ENCODE data around the gene AATF. TPM values are rescaled to one million over a fixed set of nuclear protein-coding genes. Genes with fewer than 3 reads are reported as not detected.
A peak's percentile ranks its signal among the peaks of the same experiment; 100 is the strongest.

Gene AATF
- total RNA-seq, 5 donors from 2014 or later (not counting 1 experiment from before 2014, with no cell fraction given), result 52.5 to 65.0 (median 59.7) TPM

DNA sequence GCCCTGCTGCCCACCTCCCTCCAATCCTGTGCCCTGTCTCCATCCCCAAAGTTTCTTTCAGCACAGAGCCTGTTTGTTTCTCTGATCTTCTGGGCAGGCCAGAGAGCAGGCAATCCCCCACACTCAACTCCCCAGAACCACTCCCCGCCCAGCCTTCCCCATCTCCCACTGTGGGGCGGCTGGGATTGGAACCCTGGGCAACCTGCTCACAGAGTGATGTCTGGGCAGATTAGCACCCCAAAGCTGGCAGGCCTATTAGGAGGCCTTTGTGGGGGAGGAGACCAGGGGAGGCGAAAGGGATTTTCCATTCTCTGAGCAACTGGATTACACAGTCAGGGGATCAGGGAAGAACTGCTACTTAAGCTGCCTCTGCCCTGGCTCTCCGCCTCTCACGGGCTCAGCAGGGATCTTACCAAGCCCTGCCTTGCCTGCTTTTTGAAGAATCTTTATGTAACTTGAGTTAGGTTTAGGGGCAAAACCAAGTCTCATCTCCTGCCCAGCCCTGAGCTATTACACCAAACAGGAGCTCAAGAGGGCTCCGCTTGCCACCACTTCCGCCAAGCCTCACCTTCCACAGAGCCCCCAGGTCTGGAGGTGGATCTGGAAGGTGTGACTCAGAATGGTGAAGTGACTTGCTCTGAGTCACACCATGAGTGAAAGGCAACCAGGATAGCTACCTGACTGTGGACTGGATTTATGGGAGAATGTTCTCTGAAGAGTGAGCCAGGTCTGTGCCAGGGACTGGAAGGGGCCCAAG, 27.5 kb upstream of the AATF start:
- Histone ChIP-seq H3K4me3 (ENCODE audit: control insufficient read depth in 1 of 2, extremely low read depth in 1 of 2, low read length in 1 of 2) (no peak overlapping the region), H3K9me3 (no peaks in the 10 kb centered on the region), H3K27me3 (replicated peaks in 1 of 2; ENCODE audit: control insufficient read depth in 2 of 2, extremely low read depth in 1 of 2, insufficient read depth in 2 of 2, low read length in 1 of 2) (peaks cover 11 to 57% of the 10 kb centered on the region in 2 experiments), H3K36me3 (ENCODE audit: control insufficient read depth in 2 of 2, extremely low read depth in 1 of 2, insufficient read depth in 1 of 2, low read length in 1 of 2) (no peaks in the 10 kb centered on the region), H3K27ac (ENCODE audit: low read length) (no peak overlapping the region), H3K4me1 (ENCODE audit: control insufficient read depth in 1 of 2, extremely low read depth in 1 of 2, insufficient read depth in 2 of 2, low read length in 2 of 2) (no peaks in the 10 kb centered on the region)
- ChIA-PET POLR2A (interaction anchor here in 1 of 2 donors (0.6 kb wide), 2 partner anchors 53 to 1912 kb away, joined by 3 read pairs; no protein-coding TSS in a partner anchor), CTCF (no interaction called here)
- ATAC-seq (replicated peaks in 1 of 4) (peak in 3 of 4 experiments; percentile 45 to 56 (median 51)), DNase-seq (no peak)
- H3K4me1 Mint-ChIP-seq, result no peaks in the 10 kb centered on the region
- peaks cover 44 to 46% of the 10 kb centered on the region in 2 donors for H3K27me3 Mint-ChIP-seq
- no peaks in the 10 kb centered on the region for H3K36me3 Mint-ChIP-seq
- no peak overlapping the region for H3K27ac Mint-ChIP-seq
- WGBS (ENCODE audit: insufficient coverage), result 58% methylated on average over 3 of the region's 7 CpGs
- no peak overlapping the region for H3K4me3 Mint-ChIP-seq
- no peaks in the 10 kb centered on the region for H3K9me3 Mint-ChIP-seq

DNA sequence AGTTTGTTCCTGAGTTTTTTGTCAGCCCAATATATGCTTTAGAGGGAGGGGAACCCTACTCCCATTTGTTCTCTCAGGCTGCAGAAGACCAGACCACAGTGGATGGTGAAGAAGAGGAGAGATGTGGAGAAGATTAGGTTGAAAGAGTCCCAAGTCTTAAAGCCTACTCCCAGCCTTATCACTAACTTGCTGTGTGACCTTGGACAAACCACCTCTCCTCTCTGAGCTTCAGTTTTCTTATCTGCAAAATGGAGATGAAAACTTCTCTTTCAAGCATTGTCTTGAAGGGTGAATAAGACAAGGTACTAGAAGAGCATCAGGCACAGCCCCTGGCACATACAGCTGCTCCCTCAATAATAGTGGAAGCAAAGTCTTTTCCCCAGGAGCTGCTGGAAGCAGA, 26.6 kb upstream of the AATF start:
- H3K4me3 ChIP-seq (ENCODE audit: control insufficient read depth in 1 of 2, extremely low read depth in 1 of 2, low read length in 1 of 2), result no peak overlapping the region
- no peak for DNase-seq
- ChIA-PET POLR2A (no interaction called here), CTCF (no interaction called here)
- no peak for ATAC-seq (replicated peaks in 1 of 4)
- no peaks in the 10 kb centered on the region for H3K36me3 Mint-ChIP-seq
- H3K9me3 Mint-ChIP-seq, result no peaks in the 10 kb centered on the region
- H3K27me3 Mint-ChIP-seq, result peaks cover 44 to 47% of the 10 kb centered on the region in 2 donors
- H3K9me3 ChIP-seq, result no peaks in the 10 kb centered on the region
- no peaks in the 10 kb centered on the region for H3K36me3 ChIP-seq (ENCODE audit: control insufficient read depth in 2 of 2, extremely low read depth in 1 of 2, insufficient read depth in 1 of 2, low read length in 1 of 2)
- H3K27me3 ChIP-seq (replicated peaks in 1 of 2; ENCODE audit: control insufficient read depth in 2 of 2, extremely low read depth in 1 of 2, insufficient read depth in 2 of 2, low read length in 1 of 2), result peaks cover 11 to 52% of the 10 kb centered on the region in 2 experiments
- H3K4me1 Mint-ChIP-seq, result no peaks in the 10 kb centered on the region
- H3K27ac ChIP-seq (ENCODE audit: low read length), result no peak overlapping the region
- H3K27ac Mint-ChIP-seq, result no peak overlapping the region
- H3K4me1 ChIP-seq (ENCODE audit: control insufficient read depth in 1 of 2, extremely low read depth in 1 of 2, insufficient read depth in 2 of 2, low read length in 2 of 2), result no peaks in the 10 kb centered on the region
- no peak overlapping the region for H3K4me3 Mint-ChIP-seq

DNA sequence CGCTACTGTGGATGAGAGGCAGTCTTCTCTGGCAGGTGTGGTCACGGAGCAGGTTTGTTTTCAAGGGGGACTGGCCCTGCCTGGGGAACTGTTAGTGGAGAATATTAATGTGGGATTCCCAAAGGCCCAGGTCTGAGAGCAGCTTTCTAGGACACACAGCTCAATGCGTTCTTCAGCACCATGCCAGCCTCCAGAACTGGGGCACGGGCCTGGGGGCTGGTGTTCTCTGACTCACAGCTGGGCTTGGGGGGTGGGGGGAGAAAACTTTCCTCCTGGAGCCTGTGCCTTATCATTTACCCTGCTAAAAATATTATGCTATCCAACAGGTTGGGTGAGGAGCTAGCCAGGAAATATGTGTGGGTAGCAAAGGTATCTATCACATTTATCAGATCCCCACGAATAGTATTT, 24.9 kb upstream of the AATF start:
- no peaks in the 10 kb centered on the region for H3K36me3 ChIP-seq (ENCODE audit: control insufficient read depth in 2 of 2, extremely low read depth in 1 of 2, insufficient read depth in 1 of 2, low read length in 1 of 2)
- ATAC-seq (replicated peaks in 1 of 4) (no peak), DNase-seq (no peak)
- no peak overlapping the region for H3K4me3 ChIP-seq (ENCODE audit: control insufficient read depth in 1 of 2, extremely low read depth in 1 of 2, low read length in 1 of 2)
- H3K4me1 ChIP-seq (ENCODE audit: control insufficient read depth in 1 of 2, extremely low read depth in 1 of 2, insufficient read depth in 2 of 2, low read length in 2 of 2), result peaks cover 4 to 9% of the 10 kb centered on the region in 2 experiments
- Mint-ChIP-seq H3K4me3 (no peak overlapping the region), H3K9me3 (no peaks in the 10 kb centered on the region), H3K36me3 (no peaks in the 10 kb centered on the region), H3K27ac (no peak overlapping the region), H3K4me1 (peaks cover 8 to 11% (median 11%) of the 10 kb centered on the region in 3 donors), H3K27me3 (peaks cover 51 to 59% of the 10 kb centered on the region in 2 donors)
- H3K9me3 ChIP-seq, result no peaks in the 10 kb centered on the region
- ChIA-PET POLR2A (no interaction called here), CTCF (no interaction called here)
- WGBS (ENCODE audit: insufficient coverage), result 75% methylated on average over 3 of the region's 5 CpGs
- H3K27ac ChIP-seq (ENCODE audit: low read length), result no peak overlapping the region
- H3K27me3 ChIP-seq (replicated peaks in 1 of 2; ENCODE audit: control insufficient read depth in 2 of 2, extremely low read depth in 1 of 2, insufficient read depth in 2 of 2, low read length in 1 of 2), result peaks cover 17 to 60% of the 10 kb centered on the region in 2 experiments

DNA sequence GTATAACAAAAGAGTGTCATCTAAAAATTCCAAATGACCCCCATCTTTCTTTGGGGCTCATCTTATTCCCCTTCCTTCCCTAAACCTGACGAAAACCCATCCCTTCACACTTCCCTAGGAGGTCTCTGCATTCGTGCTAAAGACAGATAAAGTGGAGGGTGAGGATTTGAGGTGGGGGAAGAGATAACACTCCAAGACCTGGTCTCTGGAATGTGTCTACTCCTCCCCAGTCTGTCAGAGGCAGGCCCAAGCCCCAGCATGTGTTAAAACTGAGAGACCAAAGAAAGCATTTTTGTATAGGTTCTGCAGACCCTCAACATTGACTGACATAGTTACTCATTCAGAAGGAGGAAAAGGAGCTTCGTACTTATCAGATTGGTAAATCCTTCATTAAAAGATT, 22.5 kb upstream of the AATF start:
- Histone ChIP-seq H3K36me3 (ENCODE audit: control insufficient read depth in 2 of 2, extremely low read depth in 1 of 2, insufficient read depth in 1 of 2, low read length in 1 of 2) (no peaks in the 10 kb centered on the region), H3K9me3 (no peaks in the 10 kb centered on the region), H3K27ac (ENCODE audit: low read length) (no peak overlapping the region), H3K4me3 (ENCODE audit: control insufficient read depth in 1 of 2, extremely low read depth in 1 of 2, low read length in 1 of 2) (no peak overlapping the region), H3K4me1 (ENCODE audit: control insufficient read depth in 1 of 2, extremely low read depth in 1 of 2, insufficient read depth in 2 of 2, low read length in 2 of 2) (peaks cover 4 to 9% of the 10 kb centered on the region in 2 experiments), H3K27me3 (replicated peaks in 1 of 2; ENCODE audit: control insufficient read depth in 2 of 2, extremely low read depth in 1 of 2, insufficient read depth in 2 of 2, low read length in 1 of 2) (peaks cover 23 to 62% of the 10 kb centered on the region in 2 experiments)
- no peaks in the 10 kb centered on the region for H3K36me3 Mint-ChIP-seq
- no peak for ATAC-seq (replicated peaks in 1 of 4)
- no peak overlapping the region for H3K27ac Mint-ChIP-seq
- no peak for DNase-seq
- peaks cover 56 to 66% of the 10 kb centered on the region in 2 donors for H3K27me3 Mint-ChIP-seq
- H3K9me3 Mint-ChIP-seq, result no peaks in the 10 kb centered on the region
- CTCF ChIA-PET, result no interaction called here
- WGBS (ENCODE audit: insufficient coverage), result no CpG with 5 or more reads among the region's 3 CpGs
- POLR2A ChIA-PET, result interaction anchor here in 1 of 2 donors (0.6 kb wide), 1 partner anchor 13 kb away, joined by 4 read pairs; no protein-coding TSS in a partner anchor
- H3K4me3 Mint-ChIP-seq, result no peak overlapping the region
- H3K4me1 Mint-ChIP-seq, result peaks cover 8 to 15% (median 14%) of the 10 kb centered on the region in 3 donors

DNA sequence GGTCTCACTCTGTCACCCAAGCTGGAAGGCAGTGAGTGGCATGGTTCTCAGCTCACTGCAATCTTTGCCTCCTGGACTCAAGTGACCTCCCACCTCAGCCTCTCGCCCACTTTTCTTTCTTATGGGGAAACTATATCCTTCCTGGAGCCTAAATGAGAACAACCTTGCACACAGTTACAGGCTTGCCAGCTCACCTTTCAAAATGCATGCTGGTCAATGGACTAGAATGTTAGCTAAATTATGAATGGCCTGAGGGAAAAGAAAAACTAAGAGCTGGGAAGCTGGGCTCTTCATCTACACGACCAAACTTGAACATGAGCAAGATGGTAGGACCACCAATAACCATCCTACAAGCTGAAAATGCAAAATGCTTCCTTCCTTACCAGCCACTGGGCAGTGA, 22.1 kb upstream of the AATF start:
- Histone ChIP-seq H3K27ac (ENCODE audit: low read length) (no peak overlapping the region), H3K9me3 (no peaks in the 10 kb centered on the region), H3K4me3 (ENCODE audit: control insufficient read depth in 1 of 2, extremely low read depth in 1 of 2, low read length in 1 of 2) (no peak overlapping the region), H3K4me1 (ENCODE audit: control insufficient read depth in 1 of 2, extremely low read depth in 1 of 2, insufficient read depth in 2 of 2, low read length in 2 of 2) (peaks cover 4 to 10% of the 10 kb centered on the region in 2 experiments), H3K36me3 (ENCODE audit: control insufficient read depth in 2 of 2, extremely low read depth in 1 of 2, insufficient read depth in 1 of 2, low read length in 1 of 2) (no peaks in the 10 kb centered on the region), H3K27me3 (replicated peaks in 1 of 2; ENCODE audit: control insufficient read depth in 2 of 2, extremely low read depth in 1 of 2, insufficient read depth in 2 of 2, low read length in 1 of 2) (peaks cover 23 to 62% of the 10 kb centered on the region in 2 experiments)
- WGBS (ENCODE audit: insufficient coverage), result 60% methylated on average over 1 of the region's 2 CpGs
- CTCF ChIA-PET, result no interaction called here
- no peak overlapping the region for H3K27ac Mint-ChIP-seq
- H3K36me3 Mint-ChIP-seq, result no peaks in the 10 kb centered on the region
- H3K4me3 Mint-ChIP-seq, result no peak overlapping the region
- no peaks in the 10 kb centered on the region for H3K9me3 Mint-ChIP-seq
- DNase-seq (no peak), ATAC-seq (replicated peaks in 1 of 4) (no peak)
- H3K4me1 Mint-ChIP-seq, result peaks cover 8 to 20% (median 19%) of the 10 kb centered on the region in 3 donors
- POLR2A ChIA-PET, result interaction anchor here in 1 of 2 donors (0.6 kb wide), 1 partner anchor 13 kb away, joined by 4 read pairs; no protein-coding TSS in a partner anchor
- H3K27me3 Mint-ChIP-seq, result peaks cover 56 to 66% of the 10 kb centered on the region in 2 donors

DNA sequence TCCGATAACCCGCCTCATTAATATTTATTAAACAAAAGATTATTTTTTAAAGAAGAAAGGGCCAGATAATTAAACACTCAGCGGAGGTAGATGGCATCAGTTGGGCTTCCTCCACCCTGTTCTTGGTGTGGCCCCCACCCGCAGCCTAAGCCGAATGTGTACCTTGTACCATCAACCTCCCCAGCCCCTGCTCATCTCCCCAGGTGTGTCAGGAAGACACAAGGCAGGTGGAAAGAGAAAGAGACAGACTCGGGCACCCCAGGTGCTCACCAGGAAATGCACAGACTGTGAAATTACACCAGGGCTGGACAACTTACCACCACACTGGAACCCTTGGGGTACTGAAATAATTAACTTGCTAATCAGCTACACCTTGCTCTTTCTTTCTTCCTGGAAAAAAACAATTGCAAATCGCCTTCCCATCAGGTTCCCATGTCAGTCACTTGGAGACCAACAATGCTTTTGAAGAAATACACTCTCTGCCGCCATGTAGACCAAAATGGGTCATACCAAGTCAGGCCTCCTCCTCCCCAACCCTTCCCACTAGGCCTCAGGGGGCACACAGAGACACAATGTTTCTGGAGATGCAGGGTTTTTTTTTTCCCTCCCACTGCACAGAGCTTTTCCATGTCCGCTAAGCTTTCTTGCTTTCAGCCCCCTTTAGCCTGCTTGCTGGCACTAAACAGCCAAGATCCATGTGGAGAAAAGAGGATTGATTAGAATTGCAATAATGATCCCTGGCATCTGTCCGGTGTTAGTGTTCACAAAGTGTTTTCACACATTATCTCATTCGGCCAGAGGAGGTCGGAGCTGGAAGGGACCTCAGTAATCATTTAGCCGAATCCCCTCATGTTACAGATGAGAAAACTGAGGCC, 20.0 kb upstream of the AATF start:
- Histone ChIP-seq H3K27me3 (replicated peaks in 1 of 2; ENCODE audit: control insufficient read depth in 2 of 2, extremely low read depth in 1 of 2, insufficient read depth in 2 of 2, low read length in 1 of 2) (peaks cover 21 to 69% of the 10 kb centered on the region in 2 experiments), H3K4me1 (ENCODE audit: control insufficient read depth in 1 of 2, extremely low read depth in 1 of 2, insufficient read depth in 2 of 2, low read length in 2 of 2) (peaks cover 4 to 30% of the 10 kb centered on the region in 2 experiments), H3K9me3 (no peaks in the 10 kb centered on the region), H3K27ac (ENCODE audit: low read length) (no peak overlapping the region), H3K36me3 (ENCODE audit: control insufficient read depth in 2 of 2, extremely low read depth in 1 of 2, insufficient read depth in 1 of 2, low read length in 1 of 2) (no peaks in the 10 kb centered on the region), H3K4me3 (ENCODE audit: control insufficient read depth in 1 of 2, extremely low read depth in 1 of 2, low read length in 1 of 2) (peak overlapping the region; percentile 6 to 44)
- Mint-ChIP-seq H3K9me3 (no peaks in the 10 kb centered on the region), H3K27me3 (peaks cover 62 to 72% of the 10 kb centered on the region in 2 donors), H3K27ac (no peak overlapping the region), H3K4me3 (peak overlapping the region in 1 of 3 donors; percentile 61), H3K36me3 (no peaks in the 10 kb centered on the region), H3K4me1 (peaks cover 26 to 40% (median 39%) of the 10 kb centered on the region in 3 donors)
- ATAC-seq (replicated peaks in 1 of 4) (no peak), DNase-seq (no peak)
- 36% methylated on average over 3 of the region's 13 CpGs for WGBS (ENCODE audit: insufficient coverage)
- ChIA-PET POLR2A (no interaction called here), CTCF (no interaction called here)

Data from T-cell (primary cell).